ENCODE data around the gene CDH13.

The CDH13 gene

GRCh38 chr16:82751020-82751419 lies 124.3 kb downstream of the CDH13 start:
- DNase-seq: no peak

GRCh38 chr16:82752172-82752571 lies 125.4 kb downstream of the CDH13 start:
- no peak for DNase-seq

GRCh38 chr16:82753821-82754220 lies 127.1 kb downstream of the CDH13 start:
- DNase-seq: no peak

DNA sequence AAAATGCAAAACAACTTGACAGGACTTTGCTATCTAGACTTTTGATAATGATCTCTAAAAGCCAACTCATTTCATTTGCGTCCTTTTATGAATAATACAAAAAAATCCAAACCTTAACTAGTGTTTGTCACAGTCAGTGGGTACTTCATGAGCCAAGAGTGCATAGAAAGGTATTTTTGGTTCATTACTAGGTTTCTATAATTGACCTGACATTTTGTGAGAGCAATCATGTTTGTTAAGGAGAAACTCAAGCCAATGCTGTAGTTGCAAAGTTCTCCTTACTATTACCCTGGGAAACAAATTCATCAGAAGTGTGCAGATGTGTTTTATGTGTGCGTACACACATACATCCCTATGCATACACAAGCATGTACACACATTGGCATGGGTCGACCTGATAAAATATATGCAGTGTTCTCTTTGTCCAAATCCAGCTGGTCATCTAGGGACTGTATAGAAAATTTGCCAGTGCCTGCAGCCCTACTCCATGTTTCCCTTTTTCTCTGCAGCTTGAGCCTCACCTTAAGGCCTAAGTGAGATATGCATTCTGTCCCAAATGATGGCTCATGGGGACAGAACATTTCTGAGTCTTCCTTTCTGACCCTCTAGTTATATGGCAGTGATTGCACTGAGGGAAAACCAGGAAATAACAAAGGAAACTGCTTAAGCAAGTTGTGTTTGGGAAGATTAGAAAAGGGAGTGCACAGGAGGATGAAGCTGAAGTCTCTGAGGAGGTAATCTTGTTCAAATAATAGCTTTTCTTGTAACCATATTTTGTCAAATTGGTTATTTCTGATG lies 128.1 kb downstream of the CDH13 start:
- DNase-seq: no peak

DNA sequence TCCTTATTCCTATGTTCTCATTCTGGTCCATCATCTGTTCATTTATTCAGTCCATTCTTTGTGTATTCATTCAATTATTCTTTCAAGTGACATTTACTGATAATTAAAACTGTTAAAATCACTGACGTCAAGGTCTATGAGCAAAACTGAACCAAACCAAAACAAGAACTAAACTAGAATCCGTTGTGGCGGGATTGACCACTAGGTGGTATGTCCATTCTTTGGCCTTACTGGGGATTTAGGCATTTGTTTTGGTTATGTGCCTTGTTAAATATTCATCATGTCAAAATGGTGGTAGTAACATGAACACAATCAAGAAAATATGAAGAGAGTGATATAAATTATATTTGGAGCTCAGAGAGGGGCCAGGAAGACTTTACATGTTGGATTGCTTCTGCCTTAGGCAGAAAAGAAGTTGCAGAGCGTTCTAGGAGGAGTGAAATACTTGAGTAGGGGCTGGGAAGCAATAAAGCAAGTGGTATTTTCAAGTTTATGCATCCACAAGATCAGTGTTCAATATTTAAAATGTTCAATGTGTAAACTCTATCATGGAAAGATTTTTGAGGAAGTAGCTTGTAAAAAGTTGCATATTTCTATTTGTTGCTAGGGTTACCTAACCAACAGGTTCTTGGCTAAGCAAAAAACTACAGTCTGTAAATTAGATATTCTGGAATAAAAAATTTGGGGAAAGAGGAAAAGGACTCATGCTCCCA lies 129.0 kb downstream of the CDH13 start:
- DNase-seq: no peak

DNA sequence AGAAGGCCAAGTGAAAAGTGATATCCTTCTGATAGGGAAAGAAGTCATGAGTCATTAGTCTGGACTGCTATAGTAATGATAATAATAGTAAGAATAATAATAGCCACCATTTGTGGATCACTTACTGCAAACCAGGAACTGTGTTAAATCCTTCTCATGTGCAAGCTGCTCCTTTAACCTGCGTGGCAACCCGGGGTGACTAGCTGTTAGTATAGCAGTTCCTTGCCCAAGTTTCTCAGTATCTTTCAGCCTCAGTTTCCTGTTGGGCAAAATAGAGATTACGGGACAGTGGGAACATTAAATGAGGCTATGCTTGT lies 129.5 kb downstream of the CDH13 start:
- no peak for DNase-seq

GRCh38 chr16:82758406-82758805 lies 131.6 kb downstream of the CDH13 start:
- no peak for DNase-seq

DNA sequence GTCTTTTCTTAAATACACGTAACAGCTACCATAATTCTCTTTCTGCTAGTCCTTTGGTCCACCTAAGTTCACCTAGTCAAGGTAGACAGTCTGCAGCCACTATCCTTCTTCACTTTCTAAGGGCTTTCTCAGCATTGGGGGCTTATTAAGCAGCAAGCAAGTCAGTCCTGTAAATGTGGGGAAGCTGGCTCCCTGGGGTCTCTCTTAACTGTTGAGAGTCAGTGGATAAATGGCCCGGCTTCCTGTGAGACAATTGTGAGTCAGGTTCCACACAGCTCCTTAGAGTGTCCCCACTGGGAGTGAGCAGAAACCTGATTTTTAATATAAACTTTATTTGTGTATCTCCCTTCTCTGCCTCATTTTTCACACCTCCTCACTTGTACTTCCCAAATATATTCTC lies 132.1 kb downstream of the CDH13 start:
- no peak for DNase-seq

DNA sequence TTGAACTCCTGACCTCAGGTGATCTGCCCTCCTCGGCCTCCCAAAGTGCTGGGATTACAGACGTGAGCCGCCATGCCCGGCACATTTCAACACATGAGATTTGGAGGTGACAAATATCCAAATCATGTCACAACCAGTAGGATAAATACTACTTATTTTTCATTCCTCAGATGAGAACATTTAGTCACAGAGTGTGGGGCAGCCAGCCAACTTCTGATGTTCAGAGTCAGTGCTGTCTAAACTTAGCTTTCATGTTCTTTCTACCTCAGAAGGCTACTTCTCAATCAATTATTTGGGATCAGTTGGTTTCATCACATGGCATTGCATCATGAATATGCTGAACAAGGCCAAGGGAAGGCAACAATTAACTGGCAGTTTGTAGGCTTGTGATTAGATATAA lies 134.5 kb downstream of the CDH13 start:
- no peak for DNase-seq

GRCh38 chr16:82761858-82762257 lies 135.1 kb downstream of the CDH13 start:
- DNase-seq: no peak

DNA sequence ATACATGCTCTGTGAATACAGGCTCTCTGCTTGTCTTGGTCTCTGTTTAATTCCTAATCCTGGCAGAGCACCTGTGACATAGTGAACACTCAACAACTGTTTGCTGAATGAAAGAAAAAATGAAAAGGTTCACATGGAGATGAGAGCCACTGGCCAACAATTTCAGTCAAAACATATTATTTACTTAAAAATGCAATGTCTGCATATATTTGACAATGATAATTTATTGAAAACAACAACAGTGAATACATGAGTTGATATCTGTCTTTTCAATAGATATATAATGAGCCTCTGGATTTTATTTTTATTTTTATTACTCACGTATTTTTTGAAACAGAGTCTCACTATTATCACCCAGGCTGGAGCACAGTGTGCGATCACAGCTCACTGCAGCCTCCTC lies 136.6 kb downstream of the CDH13 start:
- no peak for DNase-seq

GRCh38 chr16:82767198-82767597 lies 140.4 kb downstream of the CDH13 start:
- no peak for DNase-seq

GRCh38 chr16:82767808-82768207 lies 141.0 kb downstream of the CDH13 start:
- no peak for DNase-seq

DNA sequence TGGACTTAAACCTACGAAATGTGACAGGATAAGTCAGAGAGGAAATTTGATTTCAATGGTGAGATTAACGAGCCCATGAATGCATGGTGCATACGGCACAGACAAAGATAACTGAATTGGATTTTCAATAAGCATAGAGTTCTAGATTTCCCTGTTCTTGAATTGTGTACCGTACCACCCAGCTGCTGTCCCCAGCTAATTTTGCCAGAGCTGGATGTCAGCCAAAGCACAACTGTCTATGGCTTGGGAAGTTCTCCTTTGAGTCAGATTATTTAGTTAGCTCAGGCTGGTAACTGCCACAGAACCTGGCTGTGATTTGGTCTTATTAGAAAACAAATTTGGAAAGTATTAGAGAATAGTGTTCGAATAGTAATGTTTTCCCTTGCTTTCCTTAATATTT lies 143.1 kb downstream of the CDH13 start:
- no peak for DNase-seq

GRCh38 chr16:82772215-82772614 lies 145.4 kb downstream of the CDH13 start:
- DNase-seq: no peak

DNA sequence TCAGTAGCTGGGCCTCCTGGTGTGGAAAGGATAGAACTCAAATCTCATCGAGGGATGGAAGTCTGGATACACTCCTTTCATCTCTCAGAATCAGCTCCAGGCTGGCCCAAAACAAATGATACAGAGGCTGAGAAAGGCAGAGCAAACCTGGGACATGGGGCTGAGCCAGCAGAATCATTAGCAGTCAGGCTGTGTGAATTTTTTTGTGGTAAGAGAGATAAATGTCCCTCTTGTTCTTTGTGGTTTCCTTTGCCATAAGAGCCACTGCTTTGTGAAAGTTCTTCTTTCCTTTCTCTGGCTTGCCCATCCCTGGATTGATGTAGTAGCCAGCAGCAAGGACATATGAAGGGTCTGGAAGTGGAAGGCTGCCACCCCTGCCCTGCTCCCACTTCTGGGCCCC lies 146.2 kb downstream of the CDH13 start:
- DNase-seq: no peak

DNA sequence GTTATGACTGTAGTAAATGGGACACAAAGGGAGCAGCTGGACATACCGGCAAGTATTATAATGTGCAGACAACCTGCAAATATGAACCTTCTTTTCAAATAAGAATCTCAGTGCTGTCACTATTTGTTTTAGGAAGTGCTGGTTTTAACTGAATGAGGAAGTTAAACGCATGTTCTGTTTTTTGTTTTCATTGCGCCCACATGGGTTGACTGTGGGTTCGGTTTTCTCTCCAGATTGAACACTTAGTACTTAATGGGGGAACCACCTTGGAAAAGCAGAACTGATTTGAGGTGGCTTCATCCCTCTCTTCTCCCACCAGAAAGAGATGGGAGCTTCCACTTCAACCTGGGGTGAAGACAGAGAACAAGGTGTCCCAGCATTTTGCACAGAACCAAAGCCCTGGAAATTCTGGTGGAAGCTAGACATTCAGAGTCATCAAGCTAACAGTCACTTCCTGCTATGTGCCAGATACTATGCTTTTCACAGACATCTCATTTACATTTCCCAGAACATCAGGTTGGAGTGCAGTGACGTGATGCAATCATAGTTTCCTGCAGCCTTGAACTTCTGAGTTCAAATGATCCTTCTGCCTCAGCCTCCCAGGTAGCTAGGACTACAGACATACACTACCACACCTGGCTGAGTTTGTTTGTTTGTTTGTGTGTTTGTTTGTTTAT lies 149.8 kb downstream of the CDH13 start:
- no peak for DNase-seq

- DNase-seq: no peak
Measured at GRCh38 chr16:82782715-82783251, 156.0 kb downstream of the CDH13 start.

DNA sequence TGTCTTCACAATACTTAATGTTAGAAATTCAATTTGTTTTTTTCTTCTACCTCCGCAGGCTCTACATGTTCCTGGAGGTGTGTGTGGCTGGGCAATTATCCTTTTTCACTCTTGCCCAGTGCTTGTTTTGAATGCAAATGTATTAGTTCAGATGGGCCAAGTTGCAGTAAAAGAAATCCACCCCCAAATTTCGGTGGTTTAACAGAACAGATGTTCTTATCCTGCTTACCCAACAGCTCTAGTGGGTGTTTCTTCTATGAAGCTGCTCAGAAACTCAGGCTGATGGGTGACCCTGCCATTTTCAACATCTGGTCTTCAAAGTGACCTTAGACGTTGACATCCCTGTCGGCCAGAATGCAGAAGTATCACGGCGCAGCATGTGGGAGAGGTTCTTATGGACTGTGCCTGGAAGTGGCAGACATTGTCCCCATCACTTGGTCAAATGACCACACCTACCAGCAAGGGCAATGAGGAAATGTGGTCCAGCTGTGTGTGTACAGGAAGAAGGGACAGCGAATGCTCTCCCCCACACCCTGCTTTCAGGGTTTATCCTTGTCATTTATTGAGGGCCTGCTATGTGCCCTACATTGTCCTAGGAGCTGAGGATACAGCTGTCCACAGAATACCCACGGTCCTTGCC lies 157.3 kb downstream of the CDH13 start:
- no peak for DNase-seq

DNA sequence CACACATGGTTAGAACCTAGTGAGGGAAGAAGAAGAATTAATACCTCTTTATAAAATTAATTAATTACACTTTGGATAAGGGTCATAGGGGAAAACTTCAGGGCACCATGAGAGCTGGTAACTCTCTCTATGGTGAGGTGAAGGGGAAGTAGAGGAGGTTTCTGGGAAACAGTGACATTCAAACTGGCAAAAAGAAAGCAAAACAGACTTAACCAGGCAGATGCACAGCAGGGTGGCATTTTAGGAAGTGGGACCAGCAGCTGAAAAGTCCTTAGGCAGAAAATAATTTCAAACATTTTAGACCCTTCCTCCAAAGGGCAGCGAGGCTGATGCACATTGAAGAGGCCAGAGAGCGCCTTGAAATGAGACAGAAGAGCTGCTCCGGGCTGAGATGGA lies 157.8 kb downstream of the CDH13 start:
- no peak for DNase-seq

DNA sequence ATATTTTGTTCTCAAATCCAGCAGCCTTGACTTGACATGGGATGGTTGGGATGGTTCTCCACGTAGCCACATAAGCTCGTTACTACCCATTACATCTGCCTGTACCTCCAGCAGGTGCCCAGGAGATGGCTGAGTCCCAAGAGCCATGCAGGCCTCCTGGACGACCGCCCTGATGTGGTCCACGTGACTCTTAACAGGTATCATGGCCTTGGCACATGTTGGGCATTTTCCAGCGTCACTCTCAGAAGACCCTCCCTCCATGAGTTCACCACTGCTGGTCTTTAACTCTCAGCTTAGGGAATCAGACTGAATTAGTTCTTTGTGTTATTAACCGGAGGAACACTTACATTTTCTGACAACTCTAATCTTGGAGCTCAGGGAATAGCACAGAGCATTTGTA lies 161.5 kb downstream of the CDH13 start:
- no peak for DNase-seq

GRCh38 chr16:82788919-82789318 lies 162.2 kb downstream of the CDH13 start:
- DNase-seq: no peak

DNA sequence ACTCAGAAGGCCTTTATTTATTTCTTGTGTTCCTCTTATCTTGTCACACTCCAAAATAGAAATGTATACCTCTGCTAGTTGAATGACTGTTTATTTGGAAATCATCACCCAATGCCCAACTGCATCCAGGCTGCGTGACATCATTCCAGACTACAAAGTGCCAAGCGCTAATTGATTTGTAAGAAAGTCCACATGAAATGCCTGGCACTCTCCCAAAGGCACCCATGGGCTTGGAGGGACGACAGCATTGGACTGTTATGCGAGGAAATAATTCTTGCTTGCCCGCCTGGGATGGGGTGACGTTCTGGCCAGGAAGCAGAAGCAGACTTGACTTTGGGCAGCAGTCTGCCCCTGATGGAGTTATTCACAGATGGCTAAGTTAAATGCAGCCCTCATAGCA lies 165.9 kb downstream of the CDH13 start:
- DNase-seq: no peak

Measured in NCI-H226 (cell line).